ENCODE measurements around the gene FOXO3B. TPM values are rescaled to one million over a fixed set of nuclear protein-coding genes. Genes with fewer than 3 reads are reported as not detected.

The FOXO3B gene
- total RNA-seq, result 4.5 and 7.0 TPM in 2 replicates

DNA sequence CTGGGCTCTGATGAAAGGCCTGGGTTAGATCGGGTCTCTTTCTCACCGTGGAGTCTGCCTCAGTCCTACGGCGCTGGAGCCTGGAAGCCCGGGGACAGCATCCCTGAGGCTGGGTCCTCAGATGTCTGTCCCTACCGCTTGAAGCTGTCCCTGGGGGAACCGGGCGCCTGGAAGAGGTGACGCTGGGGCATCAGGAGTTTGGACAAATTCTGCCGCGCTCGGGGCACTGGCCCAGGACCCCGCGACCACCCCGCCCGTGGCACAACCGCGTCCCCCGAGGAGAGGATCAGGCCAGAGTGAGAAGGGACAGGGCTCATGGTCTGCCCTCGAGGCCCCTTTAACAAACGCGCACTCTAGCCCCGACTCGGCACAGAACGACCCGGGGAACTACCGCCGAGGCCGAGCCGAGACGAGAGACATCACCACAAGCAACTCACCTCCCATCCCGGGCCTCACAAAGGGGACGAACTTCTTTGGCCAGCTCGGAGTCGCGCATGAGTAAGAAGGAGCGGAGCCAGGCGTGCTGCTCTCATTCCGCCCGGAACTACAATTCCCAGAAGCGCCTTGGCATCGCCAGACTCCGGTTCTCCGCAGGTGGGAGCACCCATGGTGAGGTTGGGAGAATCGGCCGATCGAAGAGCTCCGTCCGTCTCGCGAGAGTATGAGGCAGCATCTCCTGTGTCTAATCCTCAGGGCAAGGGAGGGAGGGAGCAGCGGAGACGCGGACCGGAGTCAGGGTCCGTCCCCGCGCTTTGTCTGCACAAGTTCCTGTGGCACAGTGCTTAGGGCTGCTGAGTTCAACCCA, at the start of gene FOXO3B:
TSS of gene FOXO3B (minus strand) at position 548 of the 805 bp plus-strand sequence. CDS start 663 bp downstream, outside the sequence.

DNA sequence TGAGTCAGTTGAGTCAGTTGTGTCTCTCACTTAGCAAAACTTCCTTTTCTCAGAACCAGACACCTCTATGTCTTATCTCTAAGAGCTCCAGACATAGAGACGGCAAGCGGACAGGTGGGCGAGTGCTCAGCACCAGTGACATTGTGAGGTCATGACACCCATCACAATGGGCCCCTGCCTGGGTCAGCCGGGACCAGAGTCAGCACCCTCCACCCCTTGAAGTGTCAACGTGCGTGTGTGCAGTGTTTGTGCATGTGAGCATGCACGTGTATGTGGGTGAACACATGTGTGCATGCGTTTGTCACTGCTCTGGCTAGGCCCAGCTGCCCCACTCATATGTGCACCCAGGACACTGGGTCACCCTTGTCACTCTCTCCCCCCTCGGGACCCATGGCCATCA, 37.8 kb downstream of the FOXO3B start, which contains the start of gene TBC1D28:
TSS of gene TBC1D28 (minus strand) at position 101 of the 400 bp plus-strand sequence. CDS start 3,039 bp downstream, outside the sequence.

Other genes starting within 250 kb of the FOXO3B start
- gene LGALS9C, start 205.5 kb downstream of the FOXO3B start, total RNA-seq, result not detected in 2 replicates
- gene TBC1D28, start 37.9 kb downstream of the FOXO3B start, total RNA-seq, result not detected in 2 replicates
- 0.03 TPM in 1 of 2 replicates, not detected in the other for gene FBXW10, start 61.7 kb upstream of the FOXO3B start, total RNA-seq
- 101 and 117 TPM in 2 replicates for gene TVP23B, start 98.9 kb upstream of the FOXO3B start, total RNA-seq
- 27.1 and 32.9 TPM in 2 replicates for gene PRPSAP2, start 175.8 kb upstream of the FOXO3B start, total RNA-seq